Subcutaneous adipose tissue (tissue), 4 donors: Measurements from ENCODE around the gene MPST. TPM values are rescaled to one million over a fixed set of nuclear protein-coding genes. Genes with fewer than 3 reads are reported as not detected.

Source experiments
- CTCF ChIP-seq: fragments of 450-650 bp; IDR thresholded peaks from one replicate; pipeline ENCODE4 v1.5.1; 2016; ENCODE audit warnings: low read depth, mild to moderate bottlenecking, control low read depth, antibody characterized with exemption, moderate library complexity
- total RNA-seq, 4 donors: library from RNA; depleted of rRNA; stranded (reverse); fragments of >200 nt; gene quantifications; one replicate each; pipeline ENCODE4 v1.1.0, GENCODE V29; 2016

The MPST gene
- total RNA-seq, 4 donors from 2014 or later = 61.1 to 320 (median 149) TPM

GRCh38 chr22:37043828-37044538 lies 24.4 kb downstream of the MPST start:
- no peak for TF ChIP-seq CTCF

DNA sequence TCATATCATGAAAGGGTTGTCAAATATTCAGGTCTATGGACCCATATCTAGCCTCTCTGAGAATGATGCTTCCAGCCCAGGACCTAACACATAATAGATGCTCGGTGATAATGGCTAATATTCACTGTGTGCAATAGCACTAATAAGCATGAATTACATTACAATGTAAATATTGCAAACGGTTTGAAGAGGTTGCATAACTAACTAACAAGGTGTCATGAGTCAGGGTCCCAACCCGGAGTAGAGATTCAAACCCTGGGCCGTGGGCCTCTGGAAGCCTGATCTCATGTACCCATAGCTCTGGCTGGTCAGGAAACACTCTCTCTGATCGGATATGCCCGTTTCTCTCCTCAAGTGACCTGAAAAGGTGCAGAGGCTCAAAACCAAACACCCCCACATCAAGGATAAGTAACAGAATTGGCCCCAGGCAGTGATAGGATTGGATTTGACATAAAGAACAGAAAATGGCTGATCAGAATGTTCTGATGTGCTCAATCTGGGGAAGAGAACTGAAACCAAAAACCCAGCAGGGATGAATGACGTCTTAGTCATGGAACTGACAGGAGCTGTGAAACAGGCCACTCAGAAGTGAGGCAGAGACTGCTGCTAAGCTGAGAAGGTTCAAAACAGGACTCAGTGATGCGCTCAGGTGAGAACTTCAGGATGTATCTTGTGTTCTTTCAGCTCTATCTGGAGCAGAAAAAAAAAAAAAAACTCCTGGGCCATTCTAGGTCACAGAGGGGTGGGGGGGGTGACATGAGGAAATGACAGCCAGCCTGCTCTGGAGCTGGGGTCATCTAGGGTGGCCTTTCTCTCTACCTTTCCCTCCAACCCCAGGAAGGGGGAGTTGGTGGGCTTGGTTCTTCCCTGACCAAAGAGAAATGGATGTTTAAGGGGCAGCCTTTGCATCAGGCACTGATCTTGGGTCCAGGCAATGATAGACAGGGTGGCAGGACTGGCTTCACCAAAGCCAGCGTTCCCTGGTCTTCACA lies 25.4 kb downstream of the MPST start:
- no peak for TF ChIP-seq CTCF

DNA sequence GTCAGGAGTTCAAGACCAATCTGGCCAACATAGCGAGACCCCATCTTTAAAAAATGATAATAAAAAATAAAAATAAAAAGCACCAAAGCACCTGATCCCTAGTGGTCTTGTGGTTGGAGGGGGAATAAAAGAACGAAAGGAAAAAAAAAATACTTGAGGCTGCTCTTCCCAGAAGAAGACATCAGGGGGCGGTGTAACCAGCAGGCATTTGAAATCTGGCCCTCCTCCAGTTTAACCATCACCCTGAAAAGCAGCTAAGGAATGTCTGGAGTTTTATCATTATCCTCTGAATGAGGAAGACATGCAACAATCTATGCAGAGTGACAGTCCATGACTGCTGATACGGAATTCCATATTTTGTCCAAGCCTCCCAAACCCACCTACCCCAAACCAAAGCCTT lies 26.4 kb downstream of the MPST start:
- no peak for TF ChIP-seq CTCF

- no peak for TF ChIP-seq CTCF
These were observed 27.0 kb downstream of the MPST start for GRCh38 chr22:37046589-37046988.

DNA sequence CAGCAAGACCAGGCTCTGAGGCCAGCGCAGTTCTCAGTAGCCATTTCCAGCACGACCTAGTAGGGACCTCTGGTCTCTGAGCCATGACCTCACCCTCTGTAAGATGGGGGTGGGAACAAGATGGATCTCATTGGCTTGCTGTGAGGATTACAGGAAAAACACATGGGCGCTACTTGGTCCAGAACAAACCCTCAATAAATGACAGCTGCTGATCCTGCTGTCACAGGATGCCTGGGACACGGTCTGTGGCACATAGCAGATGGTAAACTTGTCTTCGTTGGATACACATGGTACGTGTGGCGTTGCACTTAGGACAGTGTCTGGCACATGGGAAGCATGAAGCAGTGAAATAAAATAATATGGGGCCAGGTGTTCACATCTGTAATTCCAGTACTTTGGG lies 27.5 kb downstream of the MPST start:
- no peak for TF ChIP-seq CTCF

DNA sequence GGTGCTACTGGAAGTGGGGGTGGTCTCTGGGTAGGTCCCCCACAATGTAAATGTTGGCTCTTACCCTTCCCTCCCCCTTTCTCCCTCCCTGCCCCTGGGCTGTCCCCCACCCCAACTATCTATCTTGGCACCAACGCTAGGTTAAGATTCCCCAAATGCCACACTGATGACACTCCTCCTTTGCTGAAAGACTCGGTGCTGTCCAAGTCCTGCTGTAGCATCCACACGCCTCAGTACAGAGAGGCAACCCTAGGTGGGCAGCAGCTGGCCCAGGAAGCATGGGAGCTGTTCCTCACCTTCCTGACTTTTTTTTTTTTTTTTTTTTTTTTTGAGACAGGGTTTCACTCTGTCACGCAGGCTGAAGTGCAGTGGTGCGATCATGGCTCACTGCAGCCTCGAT lies 28.6 kb downstream of the MPST start:
- TF ChIP-seq CTCF = no peak

- no peak for TF ChIP-seq CTCF
These were observed 29.7 kb downstream of the MPST start for GRCh38 chr22:37049224-37049623.
